Lower leg skin (tissue), 4 donors: ENCODE measurements around the gene TMPRSS13. TPM values are rescaled to one million over a fixed set of nuclear protein-coding genes. Genes with fewer than 3 reads are reported as not detected.
A peak's percentile ranks its signal among the peaks of the same experiment; 100 is the strongest.
"Not testable (repeated sequence)": the region's sequence is repeated elsewhere in the genome, so short reads cannot be mapped to it uniquely, and the experiment has no call there.

Experiments
- DNase-seq, 2 donors: peaks; one replicate each; pipeline ENCODE4 v3.0.0-alpha.2; 2019; ENCODE audit warnings: low spot score in 2 of 2
- H3K4me3 ChIP-seq: fragments of 200-600 bp; sonication (generic); 2 replicates; pipeline ENCODE4 v1.5.1; 2017; ENCODE audit warnings: mild to moderate bottlenecking, low read depth; ENCODE audit not compliant: poor library complexity, severe bottlenecking
- POLR2A ChIP-seq, 2 donors: fragments of 450-650 bp; IDR thresholded peaks; one replicate each; pipeline ENCODE4 v1.6.1; 2016 to 2017; ENCODE audit warnings: antibody characterized with exemption in 2 of 2, mild to moderate bottlenecking in 1 of 2, moderate library complexity in 1 of 2
- WGBS, 2 donors: methylation state at CpG; one replicate each; pipeline ENCODE4 v1.1.5; 2018; 5-methylcytosine and 5-hydroxymethylcytosine counted together
- intact Hi-C: fragments of 100-400 bp; cut with DNase I; formaldehyde crosslinking; loops from one replicate; pipeline ENCODE4 v1.15.0; 2023; ENCODE audit warnings: low total_unique reads
- total RNA-seq, 4 donors: library from RNA; depleted of rRNA; stranded (reverse); fragments of >200 nt; gene quantifications; one replicate each; pipeline ENCODE4 v1.1.0, GENCODE V29; 2016
- TF ChIP-seq, protein P1 (sequence below), 3 donors: fragments of 450-650 bp; IDR thresholded peaks; one replicate each; pipeline ENCODE4 v1.5.1; 2016; ENCODE audit warnings: antibody characterized with exemption in 3 of 3, mild to moderate bottlenecking in 3 of 3, moderate library complexity in 2 of 3

TMPRSS13 gene
- total RNA-seq: 100 to 1,000 TPM; 100 to 171 (median 127) TPM

DNA sequence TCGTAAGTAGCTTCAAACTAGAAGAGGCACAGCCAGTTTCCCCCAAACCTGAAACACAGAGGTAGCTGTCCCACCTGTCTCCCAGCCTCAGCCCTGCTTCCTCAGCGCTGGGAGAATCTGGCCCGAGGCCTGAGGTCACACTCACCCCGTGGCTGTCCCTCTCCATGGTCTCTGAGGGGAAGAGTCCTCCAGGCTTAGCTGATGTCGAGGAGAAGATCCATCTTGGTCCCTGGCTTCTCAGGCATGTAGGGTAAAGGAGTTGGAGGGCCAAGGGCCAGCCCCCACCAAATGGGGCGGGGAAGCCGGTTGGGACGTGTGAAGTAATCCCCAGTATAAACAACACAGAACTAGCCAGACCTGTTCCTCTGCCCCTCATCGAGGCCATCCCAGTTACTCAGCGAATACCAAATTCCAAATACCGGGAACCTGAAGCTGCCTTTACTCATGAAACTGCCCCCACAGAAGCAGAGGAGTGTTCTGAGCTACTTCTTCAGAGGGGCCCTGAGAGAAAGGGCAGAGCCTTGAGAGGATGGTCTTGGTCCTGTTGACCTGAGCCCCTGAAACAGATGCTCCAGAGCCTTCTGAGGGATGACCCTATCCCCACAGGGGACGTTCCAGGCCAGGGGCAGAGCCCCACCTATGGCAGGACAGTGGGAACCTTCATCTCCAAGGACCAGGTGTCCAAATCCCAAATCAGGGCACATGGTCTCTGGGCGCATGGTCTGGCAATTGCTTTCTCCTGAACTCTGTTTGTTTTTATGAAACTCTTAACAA is at the start of gene TMPRSS13:
TSS of gene TMPRSS13 (minus strand) at position 261 of the 774 bp plus-strand sequence. CDS start at position 166, 95 bp downstream.
- 41 to 50% methylated on average over 12 to 13 of the region's 13 CpGs for WGBS, 2 donors
- TF ChIP-seq, protein P1, sequence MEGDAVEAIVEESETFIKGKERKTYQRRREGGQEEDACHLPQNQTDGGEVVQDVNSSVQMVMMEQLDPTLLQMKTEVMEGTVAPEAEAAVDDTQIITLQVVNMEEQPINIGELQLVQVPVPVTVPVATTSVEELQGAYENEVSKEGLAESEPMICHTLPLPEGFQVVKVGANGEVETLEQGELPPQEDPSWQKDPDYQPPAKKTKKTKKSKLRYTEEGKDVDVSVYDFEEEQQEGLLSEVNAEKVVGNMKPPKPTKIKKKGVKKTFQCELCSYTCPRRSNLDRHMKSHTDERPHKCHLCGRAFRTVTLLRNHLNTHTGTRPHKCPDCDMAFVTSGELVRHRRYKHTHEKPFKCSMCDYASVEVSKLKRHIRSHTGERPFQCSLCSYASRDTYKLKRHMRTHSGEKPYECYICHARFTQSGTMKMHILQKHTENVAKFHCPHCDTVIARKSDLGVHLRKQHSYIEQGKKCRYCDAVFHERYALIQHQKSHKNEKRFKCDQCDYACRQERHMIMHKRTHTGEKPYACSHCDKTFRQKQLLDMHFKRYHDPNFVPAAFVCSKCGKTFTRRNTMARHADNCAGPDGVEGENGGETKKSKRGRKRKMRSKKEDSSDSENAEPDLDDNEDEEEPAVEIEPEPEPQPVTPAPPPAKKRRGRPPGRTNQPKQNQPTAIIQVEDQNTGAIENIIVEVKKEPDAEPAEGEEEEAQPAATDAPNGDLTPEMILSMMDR (IDR thresholded peaks at IDR 0.05): no peak
- no peak for TF ChIP-seq POLR2A (IDR thresholded peaks at IDR 0.05)
- no peak within 1 kb of the TSS for H3K4me3 ChIP-seq
- DNase-seq: peak; percentile 55 to 83
- intact Hi-C loops: no loop called here

DNA sequence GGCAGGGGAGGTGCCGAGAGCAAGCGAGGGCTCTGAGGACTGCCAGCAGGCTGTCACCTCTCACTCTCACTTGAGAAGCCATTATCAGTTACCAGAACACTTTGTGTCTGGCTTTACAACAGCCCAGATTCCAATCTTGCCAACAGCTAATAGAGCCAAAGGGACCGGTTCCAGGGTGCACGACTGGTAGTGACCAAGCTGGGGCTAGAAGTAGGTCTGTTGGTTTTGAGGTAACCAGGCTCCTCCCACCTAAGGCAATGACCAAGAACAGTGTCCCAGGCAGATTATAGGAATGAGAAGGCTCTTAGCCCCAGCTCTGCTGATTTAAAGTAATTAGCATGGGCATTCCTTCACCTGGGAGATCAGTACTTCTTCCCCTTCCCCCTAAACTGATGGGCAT is 49.8 kb upstream of the TMPRSS13 start:
- intact Hi-C loops: no loop called here
- no peak for DNase-seq
- 58 to 73% methylated on average over 4 of the region's 4 CpGs for WGBS, 2 donors
- TF ChIP-seq, protein P1 (IDR thresholded peaks at IDR 0.05): no peak
- TF ChIP-seq POLR2A (IDR thresholded peaks at IDR 0.05): no peak
- no peak overlapping the region for H3K4me3 ChIP-seq

DNA sequence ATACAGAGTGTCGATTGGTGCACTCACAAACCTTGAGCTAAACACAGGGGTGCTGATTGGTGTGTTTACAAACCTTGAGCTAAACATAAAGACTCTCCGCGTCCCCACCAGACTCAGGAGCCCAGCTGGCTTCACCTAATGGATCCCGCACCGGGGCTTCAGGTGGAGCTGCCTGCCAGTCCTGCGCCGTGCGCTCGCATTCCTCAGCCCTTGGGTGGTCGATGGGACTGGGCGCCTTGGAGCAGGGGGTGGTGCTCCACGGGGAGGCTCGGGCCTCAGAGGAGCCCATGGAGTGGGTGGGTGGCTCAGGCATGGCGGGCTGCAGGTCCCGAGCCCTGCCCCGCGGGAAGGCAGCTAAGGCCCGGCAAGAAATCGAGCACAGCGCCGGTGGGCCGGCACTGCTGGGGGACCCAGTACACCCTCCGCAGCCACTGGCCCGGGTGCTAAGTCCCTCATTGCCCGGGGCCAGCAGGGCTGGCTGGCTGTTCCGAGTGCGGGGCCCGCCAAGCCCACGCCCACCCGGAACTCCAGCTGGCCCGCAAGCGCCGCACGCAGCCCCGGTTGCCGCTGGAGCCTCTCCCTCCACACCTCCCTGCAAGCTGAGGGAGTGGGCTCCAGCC is 49.2 kb upstream of the TMPRSS13 start:
- DNase-seq: peak in 1 of 2 donors; percentile 52
- intact Hi-C loops: not testable (repeated sequence)

DNA sequence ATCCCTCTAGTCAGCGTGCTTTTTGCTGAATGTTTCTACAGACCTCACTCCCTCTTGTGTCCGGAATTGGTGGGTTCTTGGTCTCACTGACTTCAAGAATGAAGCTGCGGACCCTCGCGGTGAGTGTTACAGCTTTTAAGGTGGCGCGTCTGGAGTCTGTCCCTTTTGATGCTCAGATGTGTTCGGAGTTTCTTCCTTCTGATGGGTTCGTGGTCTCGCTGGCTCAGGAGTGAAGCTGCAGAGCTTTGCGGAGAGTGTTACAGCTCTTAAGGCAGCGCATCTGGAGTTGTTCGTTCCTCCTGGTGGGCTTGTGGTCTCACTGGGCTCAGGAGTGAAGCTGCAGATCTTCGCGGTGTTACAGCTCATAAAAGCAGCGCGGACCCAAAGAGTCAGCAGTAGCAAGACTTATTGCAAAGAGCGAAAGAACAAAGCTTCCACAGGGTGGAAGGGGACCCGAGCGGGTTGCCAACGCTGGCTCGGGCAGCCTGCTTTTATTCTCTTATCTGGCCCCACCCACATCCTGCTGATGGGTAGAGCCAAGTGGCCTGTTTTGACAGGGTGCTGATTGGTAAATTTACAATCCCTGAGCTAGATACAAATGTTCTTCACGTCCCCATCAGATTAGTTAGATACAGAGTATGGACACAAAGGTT is 48.5 kb upstream of the TMPRSS13 start:
- H3K4me3 ChIP-seq, intact Hi-C loops: not testable (repeated sequence)
- 73 to 78% methylated on average over 23 of the region's 23 CpGs for WGBS, 2 donors
- peak in 1 of 2 donors; percentile 61 for DNase-seq

More for the DNA sequence above, 49.2 kb upstream of the TMPRSS13 start:
- 92 to 97% methylated on average over 19 to 34 of the region's 36 CpGs for WGBS, 2 donors
- H3K4me3 ChIP-seq: not testable (repeated sequence)

DNA sequence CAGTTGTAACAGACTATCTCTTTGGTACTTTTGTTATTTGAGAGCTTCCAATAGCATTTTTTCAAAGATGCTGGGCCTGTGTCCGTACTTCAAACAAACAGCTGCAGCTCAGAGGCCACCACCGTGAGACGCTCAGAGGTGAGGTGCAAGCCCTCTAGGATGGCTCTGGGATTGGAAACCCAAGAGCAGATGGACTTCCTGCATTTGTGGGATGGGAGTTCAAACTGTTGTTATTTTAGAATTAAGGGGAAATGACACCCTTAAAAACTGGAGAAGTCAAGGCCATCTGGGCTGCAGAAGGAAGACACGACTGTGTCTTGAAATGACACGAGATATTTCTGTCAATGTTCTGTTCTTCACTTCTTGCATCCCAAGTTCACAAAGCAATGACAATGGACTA is 47.8 kb upstream of the TMPRSS13 start:
- no peak overlapping the region for H3K4me3 ChIP-seq
- intact Hi-C loops: no loop called here
- TF ChIP-seq, protein P1 (IDR thresholded peaks at IDR 0.05): no peak
- no peak for TF ChIP-seq POLR2A (IDR thresholded peaks at IDR 0.05)
- DNase-seq: peak in 1 of 2 donors; percentile 72
- 79 to 84% methylated on average over 5 of the region's 5 CpGs for WGBS, 2 donors

DNA sequence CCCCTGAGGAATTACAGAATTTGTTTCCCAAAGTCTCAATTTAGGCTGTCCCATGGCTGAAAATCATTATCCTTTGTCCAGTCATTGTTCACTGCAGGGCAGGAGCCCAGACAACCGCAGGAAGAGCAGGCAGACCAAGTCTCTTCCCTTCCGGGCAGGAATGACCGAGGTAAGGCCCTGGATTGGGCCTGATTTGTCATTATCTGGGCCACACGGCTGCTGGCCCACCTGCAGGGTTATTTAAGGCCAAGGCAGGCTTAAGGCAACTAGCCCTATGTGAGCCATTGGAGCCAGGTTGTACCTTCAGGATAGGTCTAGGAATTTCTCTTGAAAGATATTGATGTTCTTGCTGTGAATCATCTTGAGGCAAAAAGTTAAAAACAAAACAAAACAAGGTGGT is 47.2 kb upstream of the TMPRSS13 start:
- WGBS, 2 donors: 81 to 85% methylated on average over 4 of the region's 4 CpGs
- H3K4me3 ChIP-seq: no peak overlapping the region
- TF ChIP-seq, protein P1 (IDR thresholded peaks at IDR 0.05): no peak
- no peak for TF ChIP-seq POLR2A (IDR thresholded peaks at IDR 0.05)
- DNase-seq: no peak
- intact Hi-C loops: no loop called here
